GM21717 (cell line): ENCODE data around the gene PSMD13.

Source experiments
- ATAC-seq: cut with Tn5 transposase; IDR thresholded peaks from one replicate; pipeline ENCODE4 v1.9.1; 2021; ENCODE audit warnings: mild to moderate bottlenecking, moderate library complexity; ENCODE audit not compliant: unreplicated experiment

The PSMD13 gene

DNA sequence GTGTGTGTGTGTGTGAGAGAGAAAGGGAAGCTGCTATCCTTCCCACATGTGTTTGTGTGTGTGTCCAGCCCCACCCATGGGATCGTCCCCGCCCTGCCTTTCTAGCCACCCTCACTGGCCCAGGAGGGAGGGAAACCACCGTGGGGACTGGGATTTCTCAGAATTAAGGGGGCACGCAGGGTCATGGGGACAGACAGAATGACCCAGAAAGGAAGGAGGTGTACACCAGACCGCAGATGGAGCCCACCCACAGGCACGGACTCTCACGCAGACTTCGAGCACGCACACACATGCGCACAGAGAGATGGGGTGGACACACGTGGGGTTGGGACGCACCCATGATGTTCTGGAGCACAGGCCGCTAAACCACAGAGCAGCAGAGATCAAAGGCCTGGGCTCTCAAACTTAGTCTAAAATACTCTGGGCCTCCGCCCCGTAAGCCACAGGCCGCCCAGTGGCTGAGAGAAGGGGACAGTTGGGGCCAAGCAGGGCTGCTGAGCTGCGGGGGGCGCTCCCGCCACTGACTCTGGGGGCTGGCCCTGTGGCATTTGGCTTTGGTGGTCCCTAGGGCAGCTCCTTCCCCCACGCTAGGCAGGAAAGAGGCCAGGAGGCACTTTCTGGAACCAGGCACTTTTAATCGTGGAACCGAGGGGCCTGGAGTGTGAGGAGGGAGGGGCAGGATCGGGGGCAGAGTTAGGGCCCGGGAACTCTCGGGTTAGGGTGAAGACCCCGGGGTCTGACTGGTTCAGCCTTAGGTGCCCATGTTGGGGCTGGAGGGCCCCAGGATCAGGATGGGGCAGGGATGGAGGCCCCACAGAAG lies 61.0 kb downstream of the PSMD13 start:
- ATAC-seq: no peak

- no peak for ATAC-seq
Observed at GRCh38 chr11:298406-299065, 61.8 kb downstream of the PSMD13 start.

- ATAC-seq: no peak
Observed at GRCh38 chr11:299081-299891, 62.5 kb downstream of the PSMD13 start, which contains the start of gene IFITM5. IFITM5 (minus strand) TSS chr11:299526; CDS start chr11:299490, 36 bp downstream.

GRCh38 chr11:299951-300735 lies 63.4 kb downstream of the PSMD13 start:
- ATAC-seq: no peak
